Vagina (tissue), 2 donors: ENCODE measurements around the gene APPBP2.

Experiments
- CTCF ChIP-seq, 3 experiments: fragments of 450-650 bp in 2 of 3; fragments of 200-600 bp in 1 of 3; sonication (generic) in 1 of 3; IDR thresholded peaks; one replicate each; pipeline ENCODE4 v1.5.1; 2017 to 2019; ENCODE audit warnings: antibody characterized with exemption in 3 of 3, mild to moderate bottlenecking in 2 of 3, moderate library complexity in 2 of 3
- POLR2A ChIP-seq, 2 donors: fragments of 450-650 bp; IDR thresholded peaks; one replicate each; pipeline ENCODE4 v1.6.1; 2017; ENCODE audit warnings: antibody characterized with exemption in 2 of 2, mild to moderate bottlenecking in 2 of 2, moderate library complexity in 2 of 2

DNA sequence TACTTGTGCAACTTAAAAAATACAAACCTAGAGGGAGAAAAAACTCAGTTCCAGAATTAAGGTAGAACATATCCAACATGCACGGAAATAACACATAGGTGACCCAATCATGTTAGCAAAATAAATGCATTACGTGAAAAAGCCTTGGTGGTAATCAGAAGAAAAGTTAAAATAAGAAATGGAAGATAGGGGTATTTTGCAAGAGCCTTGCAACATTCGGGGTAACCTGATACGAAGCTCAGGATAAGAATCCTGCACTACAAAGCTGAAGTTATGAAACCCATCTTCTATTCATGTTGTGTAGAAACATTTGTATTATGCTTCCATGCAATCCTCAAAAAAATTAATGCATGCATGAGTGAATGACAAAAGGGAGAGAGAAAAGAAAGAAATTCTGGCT lies 70.7 kb downstream of the APPBP2 start:
- TF ChIP-seq POLR2A (IDR thresholded peaks at IDR 0.05) (no peak), CTCF (IDR thresholded peaks at IDR 0.05) (no peak)
